ENCODE measurements around the gene AKAP13.

DNA sequence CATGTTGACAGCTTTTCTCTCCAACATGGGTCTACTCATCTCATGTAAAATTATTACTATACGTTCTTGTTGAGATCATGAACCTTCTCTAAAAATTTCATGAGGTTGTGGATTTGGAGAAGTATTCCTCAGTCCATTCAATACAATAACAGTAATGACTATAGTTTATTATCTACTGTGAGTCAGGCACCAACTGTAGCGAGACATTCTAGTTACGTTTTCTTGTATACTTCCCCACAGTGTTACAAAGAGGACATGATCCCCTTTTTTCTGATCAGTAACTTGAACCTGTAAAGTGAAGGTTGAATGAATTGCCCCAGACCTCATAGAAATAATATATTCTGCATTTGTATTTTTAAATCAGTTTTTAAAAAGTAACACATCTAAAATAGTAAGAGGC, 76.4 kb downstream of the AKAP13 start:
- no peak for TF ChIP-seq EZH2 (IDR thresholded peaks at IDR 0.05; ENCODE audit: borderline replicate concordance, low read depth, low read length, poor library complexity, severe bottlenecking)
- TF ChIP-seq, protein P1, sequence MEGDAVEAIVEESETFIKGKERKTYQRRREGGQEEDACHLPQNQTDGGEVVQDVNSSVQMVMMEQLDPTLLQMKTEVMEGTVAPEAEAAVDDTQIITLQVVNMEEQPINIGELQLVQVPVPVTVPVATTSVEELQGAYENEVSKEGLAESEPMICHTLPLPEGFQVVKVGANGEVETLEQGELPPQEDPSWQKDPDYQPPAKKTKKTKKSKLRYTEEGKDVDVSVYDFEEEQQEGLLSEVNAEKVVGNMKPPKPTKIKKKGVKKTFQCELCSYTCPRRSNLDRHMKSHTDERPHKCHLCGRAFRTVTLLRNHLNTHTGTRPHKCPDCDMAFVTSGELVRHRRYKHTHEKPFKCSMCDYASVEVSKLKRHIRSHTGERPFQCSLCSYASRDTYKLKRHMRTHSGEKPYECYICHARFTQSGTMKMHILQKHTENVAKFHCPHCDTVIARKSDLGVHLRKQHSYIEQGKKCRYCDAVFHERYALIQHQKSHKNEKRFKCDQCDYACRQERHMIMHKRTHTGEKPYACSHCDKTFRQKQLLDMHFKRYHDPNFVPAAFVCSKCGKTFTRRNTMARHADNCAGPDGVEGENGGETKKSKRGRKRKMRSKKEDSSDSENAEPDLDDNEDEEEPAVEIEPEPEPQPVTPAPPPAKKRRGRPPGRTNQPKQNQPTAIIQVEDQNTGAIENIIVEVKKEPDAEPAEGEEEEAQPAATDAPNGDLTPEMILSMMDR (conservative IDR thresholded peaks at IDR 0.05; ENCODE audit: low read depth, low read length) = no peak

Data from A673 (cell line).